Retinal pigment epithelial cell (primary cell): ENCODE measurements around the gene RPS16.

Source experiments
- DNase-seq: peaks from one replicate; pipeline ENCODE4 v3.0.0-alpha.2; 2010; ENCODE audit warnings: low read depth
- H3K4me3 ChIP-seq: 2 replicates; pipeline ENCODE4 v1.5.1; 2011; ENCODE audit warnings: mild to moderate bottlenecking, low read length, control low read depth, moderate library complexity
- CTCF ChIP-seq: conservative IDR thresholded peaks from 2 replicates; pipeline ENCODE4 v1.5.1; 2011; ENCODE audit warnings: low read depth, low read length, control low read depth, inconsistent platforms

RPS16 gene

GRCh38 chr19:39417463-39418181, 18.1 kb downstream of the RPS16 start:
- DNase-seq: no peak
- H3K4me3 ChIP-seq: no peak overlapping the region
- no peak for TF ChIP-seq CTCF

- no peak for TF ChIP-seq CTCF
- no peak overlapping the region for H3K4me3 ChIP-seq
- no peak for DNase-seq
These were observed 19.3 kb downstream of the RPS16 start for GRCh38 chr19:39416152-39417120.

- no peak overlapping the region for H3K4me3 ChIP-seq
- no peak for TF ChIP-seq CTCF
- DNase-seq: no peak
These were observed 20.4 kb downstream of the RPS16 start for GRCh38 chr19:39415111-39416046.

- peak; percentile 42 for TF ChIP-seq CTCF
- DNase-seq: no peak
These were observed 21.7 kb downstream of the RPS16 start for GRCh38 chr19:39413911-39414608.

GRCh38 chr19:39413272-39413910, 22.4 kb downstream of the RPS16 start:
- no peak for DNase-seq
- TF ChIP-seq CTCF: no peak

More at GRCh38 chr19:39413911-39414608, 21.7 kb downstream of the RPS16 start:
- H3K4me3 ChIP-seq: peak overlapping the region; percentile 92

GRCh38 chr19:39412867-39413271, 22.9 kb downstream of the RPS16 start:
- no peak for DNase-seq
- H3K4me3 ChIP-seq: peak overlapping the region; percentile 92
- TF ChIP-seq CTCF: no peak

More at GRCh38 chr19:39413272-39413910, 22.4 kb downstream of the RPS16 start:
- peak overlapping the region; percentile 92 for H3K4me3 ChIP-seq
